ENCODE results near the gene FGFR3.
"Not testable (repeated sequence)": the region's sequence is repeated elsewhere in the genome, so short reads cannot be mapped to it uniquely, and the experiment has no call there.

The FGFR3 gene

GRCh38 chr4:1821679-1822567, 28.8 kb downstream of the FGFR3 start:
- no peak for DNase-seq

GRCh38 chr4:1822568-1823544, 29.8 kb downstream of the FGFR3 start:
- no peak for DNase-seq

GRCh38 chr4:1823545-1823932, 30.4 kb downstream of the FGFR3 start:
- no peak for DNase-seq

GRCh38 chr4:1824746-1825145, 31.7 kb downstream of the FGFR3 start:
- DNase-seq: no peak

- DNase-seq: no peak
Measured at GRCh38 chr4:1825326-1825725, 32.2 kb downstream of the FGFR3 start.

GRCh38 chr4:1826531-1827350, 33.6 kb downstream of the FGFR3 start:
- DNase-seq: no peak

- no peak for DNase-seq
Measured at GRCh38 chr4:1830234-1830633, 37.1 kb downstream of the FGFR3 start.

GRCh38 chr4:1830642-1831228, 37.6 kb downstream of the FGFR3 start:
- DNase-seq: no peak

- DNase-seq: no peak
Measured at GRCh38 chr4:1831331-1831730, 38.2 kb downstream of the FGFR3 start.

- DNase-seq: no peak
Measured at GRCh38 chr4:1832690-1833089, 39.6 kb downstream of the FGFR3 start.

- no peak for DNase-seq
Measured at GRCh38 chr4:1833307-1834046, 40.4 kb downstream of the FGFR3 start.

- DNase-seq: no peak
Measured at GRCh38 chr4:1834047-1834775, 41.1 kb downstream of the FGFR3 start.

GRCh38 chr4:1835836-1836235, 42.7 kb downstream of the FGFR3 start:
- DNase-seq: not testable (repeated sequence)

- DNase-seq: no peak
Measured at GRCh38 chr4:1836650-1837049, 43.6 kb downstream of the FGFR3 start.

GRCh38 chr4:1837069-1837468, 44.0 kb downstream of the FGFR3 start:
- DNase-seq: no peak

- no peak for DNase-seq
Measured at GRCh38 chr4:1839282-1839681, 46.2 kb downstream of the FGFR3 start.

GRCh38 chr4:1841201-1841886, 48.3 kb downstream of the FGFR3 start:
- DNase-seq: no peak

GRCh38 chr4:1841887-1842210, 48.8 kb downstream of the FGFR3 start:
- DNase-seq: no peak

- no peak for DNase-seq
Measured at GRCh38 chr4:1842339-1842895, 49.3 kb downstream of the FGFR3 start.

GRCh38 chr4:1842993-1843448, 49.9 kb downstream of the FGFR3 start:
- DNase-seq: no peak
